HUES64 (cell line): Measurements from ENCODE around the gene FOXO1.

ENCODE experiments used
- H3K27ac ChIP-seq: 2 replicates; pipeline ENCODE4 v1.7.0; 2013; ENCODE audit warnings: low read depth, low read length, inconsistent platforms
- H3K27me3 ChIP-seq: 2 replicates; pipeline ENCODE4 v1.6.1; 2013; ENCODE audit warnings: mild to moderate bottlenecking, low read length; ENCODE audit not compliant: insufficient read depth
- H3K36me3 ChIP-seq: 2 replicates; pipeline ENCODE4 v1.6.1; 2013; ENCODE audit warnings: mild to moderate bottlenecking, low read length; ENCODE audit not compliant: insufficient read depth
- H3K4me1 ChIP-seq: 2 replicates; pipeline ENCODE4 v1.6.1; 2013; ENCODE audit warnings: mild to moderate bottlenecking, low read length, moderate library complexity; ENCODE audit not compliant: insufficient read depth
- H3K4me3 ChIP-seq: 2 replicates; pipeline ENCODE4 v1.5.1; 2013; ENCODE audit warnings: mild to moderate bottlenecking, low read length, moderate library complexity
- H3K9ac ChIP-seq: 2 replicates; pipeline ENCODE4 v1.6.1; 2013; ENCODE audit warnings: mild to moderate bottlenecking, low read depth, low read length
- H3K9me3 ChIP-seq: 2 replicates; pipeline ENCODE4 v1.6.1; 2013; ENCODE audit warnings: low read depth, low read length; ENCODE audit not compliant: insufficient read depth
- WGBS: fragments of 150-250, 120-280 bp; methylation state at CpG from one replicate; pipeline ENCODE4 v1.1.7; 2013; ENCODE audit warnings: missing lambda C conversion rate; 5-methylcytosine and 5-hydroxymethylcytosine counted together

The FOXO1 gene

DNA sequence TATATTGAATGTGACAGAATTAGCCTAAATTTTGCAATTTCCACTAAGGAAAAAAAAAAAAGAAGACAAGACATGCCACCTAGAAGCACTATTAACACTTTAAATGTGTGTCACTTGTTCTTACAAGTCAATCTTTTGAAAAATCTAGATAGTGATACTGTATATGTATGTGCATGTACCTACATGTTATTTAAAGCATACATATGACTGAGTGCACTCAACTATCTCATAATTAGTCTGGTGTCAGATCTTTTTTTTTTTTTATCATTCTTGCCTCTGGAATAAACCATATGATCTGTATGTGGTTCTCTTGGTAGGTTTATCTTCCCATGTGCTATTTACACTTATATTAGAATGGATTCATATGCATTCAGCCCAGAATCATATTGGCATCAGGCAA, 62.3 kb downstream of the FOXO1 start:
- Histone ChIP-seq H3K9me3 (no peaks in the 10 kb centered on the region), H3K9ac (no peak overlapping the region), H3K4me1 (peaks cover 47% of the 10 kb centered on the region), H3K27me3 (no peaks in the 10 kb centered on the region), H3K4me3 (no peak overlapping the region), H3K27ac (no peak overlapping the region), H3K36me3 (no peaks in the 10 kb centered on the region)

DNA sequence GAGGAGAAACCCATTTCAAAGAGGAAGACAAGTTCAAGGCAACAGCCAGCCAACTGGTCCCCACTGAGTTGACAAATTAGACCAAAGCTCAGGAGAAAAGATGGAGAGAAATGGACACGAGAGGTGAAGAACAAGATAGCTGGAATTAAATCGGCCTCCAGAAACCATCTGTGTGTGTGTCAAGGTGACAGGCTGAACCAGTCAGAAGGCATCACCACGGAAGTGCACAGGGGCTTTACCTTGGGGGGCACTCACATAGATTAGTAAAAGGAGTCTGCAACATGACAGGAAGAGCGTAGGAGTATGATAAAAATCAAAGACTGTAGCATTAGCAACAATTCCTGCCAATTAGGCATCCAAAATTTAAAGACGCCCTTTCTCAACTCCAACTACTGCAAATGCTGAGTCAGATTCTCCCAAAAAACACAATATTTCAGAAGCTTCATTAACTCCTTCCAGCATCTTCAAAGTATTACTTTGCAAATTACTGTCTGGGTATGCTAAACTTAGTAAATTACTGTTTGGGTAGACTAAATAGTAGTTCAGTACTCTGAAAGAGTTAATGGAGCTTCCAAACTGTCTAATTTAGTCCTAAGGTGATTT, 66.2 kb downstream of the FOXO1 start:
- Histone ChIP-seq H3K9ac (no peak overlapping the region), H3K4me3 (no peak overlapping the region), H3K27me3 (no peaks in the 10 kb centered on the region), H3K4me1 (peaks cover 64% of the 10 kb centered on the region), H3K9me3 (no peaks in the 10 kb centered on the region), H3K36me3 (no peaks in the 10 kb centered on the region), H3K27ac (no peak overlapping the region)
- WGBS: 94% methylated on average over 5 of the region's 5 CpGs

DNA sequence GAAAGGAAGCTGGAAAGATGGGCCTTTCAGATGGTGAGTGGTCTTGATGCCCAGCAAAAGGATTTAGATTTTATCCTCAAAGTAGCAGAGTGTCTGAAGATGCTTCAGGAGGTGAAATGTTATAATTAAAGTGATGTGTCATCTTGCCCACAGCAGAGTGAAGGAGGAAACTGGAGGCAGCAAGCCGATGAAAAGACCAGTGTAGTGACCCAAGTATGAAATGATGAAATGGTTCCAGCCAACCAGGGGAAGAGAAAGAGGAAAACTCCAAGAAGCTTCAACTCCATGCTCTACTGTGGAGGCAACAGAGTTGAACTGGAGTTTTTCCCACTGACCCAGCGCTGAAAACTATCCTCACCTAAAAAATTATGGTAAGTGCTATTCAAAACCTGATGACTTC, 66.7 kb downstream of the FOXO1 start:
- H3K9ac ChIP-seq: no peak overlapping the region
- H3K9me3 ChIP-seq: no peaks in the 10 kb centered on the region
- WGBS: 95% methylated on average over 2 of the region's 2 CpGs
- peaks cover 61% of the 10 kb centered on the region for H3K4me1 ChIP-seq
- H3K4me3 ChIP-seq: no peak overlapping the region
- no peaks in the 10 kb centered on the region for H3K36me3 ChIP-seq
- H3K27ac ChIP-seq: no peak overlapping the region
- no peaks in the 10 kb centered on the region for H3K27me3 ChIP-seq

DNA sequence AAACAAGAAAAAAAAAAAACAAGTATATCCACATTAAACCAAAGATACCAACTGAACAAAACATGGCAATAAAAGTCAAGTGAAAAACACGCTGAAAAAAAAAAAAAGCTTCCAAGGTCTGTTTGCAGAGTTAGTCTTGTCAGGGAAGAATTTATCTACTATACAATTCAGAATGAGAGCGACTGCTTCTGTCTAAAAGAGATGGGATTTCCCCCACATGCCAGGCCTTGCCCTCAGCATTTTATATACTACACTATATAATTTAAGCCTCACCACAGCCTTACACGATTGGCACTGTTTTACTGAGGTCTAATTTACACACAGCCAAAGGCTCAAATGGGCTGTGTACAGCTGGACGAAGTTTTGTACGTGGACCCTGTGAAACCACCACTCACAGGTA, 67.3 kb downstream of the FOXO1 start:
- Histone ChIP-seq H3K4me3 (no peak overlapping the region), H3K27me3 (no peaks in the 10 kb centered on the region), H3K9ac (no peak overlapping the region), H3K27ac (no peak overlapping the region), H3K9me3 (no peaks in the 10 kb centered on the region), H3K4me1 (peaks cover 63% of the 10 kb centered on the region), H3K36me3 (no peaks in the 10 kb centered on the region)
- WGBS: 90% methylated on average over 5 of the region's 5 CpGs

DNA sequence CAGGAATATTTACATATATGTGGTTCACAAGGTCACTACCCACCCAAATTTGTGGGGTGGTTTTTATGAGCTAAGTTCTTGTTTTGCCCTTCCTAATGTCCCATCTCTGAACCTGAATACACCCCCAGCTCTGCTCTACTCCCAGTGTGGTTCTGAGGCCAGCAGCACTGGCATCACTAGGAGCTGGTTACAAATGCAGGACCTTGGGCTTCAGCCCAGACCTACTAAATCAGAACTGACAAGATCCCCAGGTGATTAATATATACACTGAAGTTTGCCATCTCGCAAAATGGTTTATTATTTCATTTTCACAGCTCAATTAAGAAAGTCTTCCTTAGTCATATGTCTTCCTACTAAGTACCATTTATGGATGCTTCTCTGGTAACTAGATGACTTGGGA, 67.9 kb downstream of the FOXO1 start:
- Histone ChIP-seq H3K27me3 (no peaks in the 10 kb centered on the region), H3K27ac (no peak overlapping the region), H3K9me3 (no peaks in the 10 kb centered on the region), H3K36me3 (no peaks in the 10 kb centered on the region), H3K4me3 (no peak overlapping the region), H3K9ac (no peak overlapping the region), H3K4me1 (peaks cover 68% of the 10 kb centered on the region)
- 67% methylated on average over 1 of the region's 1 CpG for WGBS

DNA sequence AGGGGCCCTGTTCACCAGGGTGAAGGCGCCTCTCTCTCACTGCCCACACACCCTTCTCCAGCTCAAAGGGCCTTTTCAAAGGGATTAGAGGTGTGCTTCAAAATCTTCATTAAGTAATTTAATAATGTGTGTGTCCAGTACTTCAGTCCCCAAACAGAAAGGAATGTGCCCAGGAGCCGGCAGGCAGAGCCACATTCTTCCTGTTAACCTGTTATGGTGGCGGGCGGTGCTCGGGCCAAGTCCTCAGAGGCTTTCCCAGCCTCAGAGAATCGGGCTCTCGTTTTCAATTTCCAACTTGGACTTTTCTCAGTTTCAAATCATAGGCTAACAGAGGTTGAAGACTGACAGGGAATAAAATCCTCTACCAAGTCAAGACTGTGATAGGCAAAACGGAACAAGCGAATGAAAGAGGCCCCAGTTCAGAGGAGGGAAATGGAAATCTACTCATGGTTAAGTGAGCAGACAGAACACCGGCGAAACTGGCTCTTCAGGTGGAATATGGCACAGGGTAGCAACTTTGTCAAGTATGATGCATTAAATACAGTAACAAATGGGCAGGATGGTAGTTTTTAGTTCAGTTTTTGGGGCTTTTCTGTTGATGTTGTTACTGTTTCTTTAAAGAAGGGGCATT, 68.6 kb downstream of the FOXO1 start:
- H3K9ac ChIP-seq: no peak overlapping the region
- H3K9me3 ChIP-seq: no peaks in the 10 kb centered on the region
- no peaks in the 10 kb centered on the region for H3K27me3 ChIP-seq
- 91% methylated on average over 10 of the region's 11 CpGs for WGBS
- H3K27ac ChIP-seq: no peak overlapping the region
- H3K36me3 ChIP-seq: no peaks in the 10 kb centered on the region
- H3K4me3 ChIP-seq: no peak overlapping the region
- peaks cover 71% of the 10 kb centered on the region for H3K4me1 ChIP-seq

DNA sequence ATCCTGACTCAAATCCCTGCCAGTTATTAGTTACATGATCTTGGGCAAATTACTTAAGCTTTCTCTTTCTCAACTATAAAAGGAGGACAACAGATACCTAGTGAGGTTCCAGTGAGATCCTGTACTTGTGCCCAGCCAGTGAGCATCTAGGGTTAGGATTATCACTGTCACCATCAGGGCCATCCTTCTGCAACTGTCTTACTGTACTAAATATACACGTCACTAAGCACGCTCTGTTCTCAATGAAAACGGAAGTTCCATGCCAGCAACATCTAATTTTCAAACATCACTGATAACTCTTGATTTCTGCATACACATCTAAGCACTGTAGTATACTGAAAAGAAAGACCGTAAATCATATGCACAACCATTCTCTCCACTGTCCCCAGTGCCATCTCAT, 70.0 kb downstream of the FOXO1 start:
- Histone ChIP-seq H3K9me3 (no peaks in the 10 kb centered on the region), H3K36me3 (no peaks in the 10 kb centered on the region), H3K27me3 (no peaks in the 10 kb centered on the region), H3K4me1 (peaks cover 65% of the 10 kb centered on the region), H3K9ac (no peak overlapping the region), H3K27ac (no peak overlapping the region), H3K4me3 (no peak overlapping the region)
- 97% methylated on average over 4 of the region's 4 CpGs for WGBS

DNA sequence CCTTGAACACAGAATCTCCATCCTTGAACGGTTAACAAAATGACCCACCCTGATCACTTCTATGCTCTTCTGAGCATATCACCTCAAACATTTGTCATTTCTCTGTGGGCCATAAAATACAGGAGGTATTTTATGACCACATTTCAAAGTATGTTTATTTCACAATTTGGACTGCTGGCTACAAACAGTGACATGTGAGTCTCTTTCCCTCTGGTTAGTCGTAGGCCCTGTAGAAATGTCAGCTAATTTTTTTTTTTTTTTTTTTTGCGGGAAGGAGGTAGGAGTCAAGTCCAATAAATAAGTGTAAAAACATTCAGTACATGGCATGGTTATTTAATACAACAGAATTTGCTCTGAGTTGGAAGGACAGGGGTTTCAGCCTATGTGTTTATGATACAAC, 70.7 kb downstream of the FOXO1 start:
- WGBS: 91% methylated on average over 1 of the region's 3 CpGs
- Histone ChIP-seq H3K4me1 (peaks cover 62% of the 10 kb centered on the region), H3K36me3 (no peaks in the 10 kb centered on the region), H3K27ac (no peak overlapping the region), H3K9ac (no peak overlapping the region), H3K9me3 (no peaks in the 10 kb centered on the region), H3K27me3 (no peaks in the 10 kb centered on the region), H3K4me3 (no peak overlapping the region)

DNA sequence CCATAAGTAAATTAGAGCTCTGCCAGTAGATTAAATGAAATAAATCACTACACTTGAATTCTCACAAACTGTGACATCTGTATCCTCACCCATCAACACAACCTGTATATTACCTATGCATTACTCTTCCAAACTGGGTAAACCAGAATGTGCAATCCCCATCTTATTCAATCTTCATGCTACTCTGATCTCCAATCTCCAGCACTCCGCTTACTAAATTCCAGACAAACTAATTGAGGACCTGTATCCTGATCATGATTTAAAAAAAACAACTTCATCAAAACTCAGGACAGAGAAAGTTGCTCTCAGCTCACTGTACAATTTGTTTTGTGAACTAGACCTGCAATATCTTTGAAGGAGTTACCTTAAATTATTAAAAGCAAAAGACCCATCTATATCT, 74.4 kb downstream of the FOXO1 start:
- H3K36me3 ChIP-seq: no peaks in the 10 kb centered on the region
- WGBS: 95% methylated on average over 1 of the region's 1 CpG
- H3K27ac ChIP-seq: no peak overlapping the region
- H3K9me3 ChIP-seq: no peaks in the 10 kb centered on the region
- H3K4me1 ChIP-seq: peaks cover 61% of the 10 kb centered on the region
- no peaks in the 10 kb centered on the region for H3K27me3 ChIP-seq
- no peak overlapping the region for H3K9ac ChIP-seq
- H3K4me3 ChIP-seq: no peak overlapping the region

DNA sequence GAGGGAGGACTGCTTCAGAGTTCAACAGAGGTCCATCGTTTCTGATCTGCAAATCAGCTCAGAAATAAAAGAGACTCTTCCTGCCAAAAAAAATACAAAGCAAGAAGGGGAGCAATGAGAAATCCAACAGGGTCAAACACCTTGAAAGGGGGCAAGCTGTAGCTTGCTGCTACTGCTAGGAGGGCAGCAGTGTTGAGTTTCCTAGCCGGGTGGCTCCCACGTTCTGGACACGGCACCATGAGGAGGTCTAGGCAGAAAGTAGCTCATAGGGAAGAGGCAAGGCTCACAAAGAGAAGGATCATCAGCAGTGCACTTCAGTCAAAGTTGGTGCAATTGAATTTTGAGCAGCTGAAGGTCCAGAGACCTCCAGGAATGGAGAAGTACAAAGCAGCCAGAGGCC, 75.3 kb downstream of the FOXO1 start:
- Histone ChIP-seq H3K36me3 (no peaks in the 10 kb centered on the region), H3K27ac (no peak overlapping the region), H3K4me3 (no peak overlapping the region), H3K27me3 (no peaks in the 10 kb centered on the region), H3K9ac (no peak overlapping the region), H3K4me1 (peaks cover 66% of the 10 kb centered on the region), H3K9me3 (no peaks in the 10 kb centered on the region)
- WGBS: 93% methylated on average over 4 of the region's 4 CpGs

DNA sequence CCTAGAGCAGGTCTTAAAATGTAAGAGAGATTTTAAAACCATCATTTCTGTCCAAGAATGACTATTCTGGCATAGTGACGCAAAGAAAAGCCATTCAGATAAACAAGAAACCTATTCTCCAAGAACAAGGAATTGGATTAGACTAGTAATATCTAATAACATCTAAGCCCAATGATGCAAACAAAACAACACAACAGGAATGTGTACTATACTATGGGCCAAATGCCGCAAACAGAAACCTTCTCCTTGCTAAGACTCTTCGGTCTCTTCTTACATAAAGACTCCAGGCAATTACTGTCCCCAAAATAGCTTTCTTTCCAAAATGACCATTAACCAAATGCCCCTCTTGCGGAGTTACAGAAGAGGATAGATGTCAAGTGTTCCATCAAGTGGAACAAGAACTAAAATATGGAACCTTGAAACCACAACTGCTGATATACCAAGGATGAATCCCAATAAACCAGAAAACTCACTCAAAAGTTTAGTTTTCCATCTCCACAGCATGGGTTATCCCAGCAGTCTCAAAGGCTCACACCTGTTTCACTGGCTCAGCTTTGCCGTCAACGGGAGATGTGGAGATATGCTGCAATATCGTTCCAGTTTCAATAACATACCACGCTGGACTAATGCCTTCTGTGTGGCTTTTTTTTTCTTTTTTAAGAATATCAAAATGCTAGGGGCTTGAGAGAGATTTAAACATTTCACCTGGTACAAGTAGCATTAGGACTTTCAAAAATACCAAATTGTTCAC, 76.2 kb downstream of the FOXO1 start:
- Histone ChIP-seq H3K4me3 (no peak overlapping the region), H3K27me3 (no peaks in the 10 kb centered on the region), H3K27ac (no peak overlapping the region), H3K36me3 (no peaks in the 10 kb centered on the region), H3K9ac (no peak overlapping the region), H3K4me1 (peaks cover 71% of the 10 kb centered on the region), H3K9me3 (no peaks in the 10 kb centered on the region)
- 95% methylated on average over 8 of the region's 8 CpGs for WGBS
